Activated CD4-positive, alpha-beta T cell treated with anti-CD3 and anti-CD28 coated beads, Interleukin-2, amount 10 ng/mL, durations not matched to agents 24 days and 14 days (primary cell): ENCODE data around the gene SPAG16. TPM values are rescaled to one million over a fixed set of nuclear protein-coding genes. Genes with fewer than 3 reads are reported as not detected.
"Not testable (repeated sequence)": the region's sequence is repeated elsewhere in the genome, so short reads cannot be mapped to it uniquely, and the experiment has no call there.

Source experiments
- DNase-seq: peaks from one replicate; pipeline ENCODE4 v3.0.0; 2022
- H3K27ac Mint-ChIP-seq: one replicate; pipeline ENCODE4 v1.8.0; 2022; ENCODE audit warnings: mild to moderate bottlenecking, mixed read lengths
- H3K27me3 Mint-ChIP-seq: one replicate; pipeline ENCODE4 v1.8.0; 2022; ENCODE audit warnings: mixed read lengths
- H3K36me3 Mint-ChIP-seq: one replicate; pipeline ENCODE4 v1.8.0; 2022; ENCODE audit warnings: low read depth, mild to moderate bottlenecking, mixed read lengths
- H3K4me1 Mint-ChIP-seq: one replicate; pipeline ENCODE4 v1.8.0; 2021; ENCODE audit warnings: mixed read lengths
- H3K4me3 Mint-ChIP-seq: one replicate; pipeline ENCODE4 v1.8.0; 2022; ENCODE audit warnings: mild to moderate bottlenecking, moderate library complexity, mixed read lengths
- H3K9me3 Mint-ChIP-seq: one replicate; pipeline ENCODE4 v1.8.0; 2021; ENCODE audit warnings: mixed read lengths
- intact Hi-C: fragments of 100-400 bp; cut with micrococcal nuclease; formaldehyde crosslinking; loops from one replicate; pipeline ENCODE4 v1.15.1; 2023
- total RNA-seq: library from RNA; stranded (reverse); gene quantifications from 2 replicates; pipeline ENCODE4 v1.2.3, GENCODE V29; 2022

The SPAG16 gene
- total RNA-seq, 1 donor from 2014 or later = 7.2 TPM

DNA sequence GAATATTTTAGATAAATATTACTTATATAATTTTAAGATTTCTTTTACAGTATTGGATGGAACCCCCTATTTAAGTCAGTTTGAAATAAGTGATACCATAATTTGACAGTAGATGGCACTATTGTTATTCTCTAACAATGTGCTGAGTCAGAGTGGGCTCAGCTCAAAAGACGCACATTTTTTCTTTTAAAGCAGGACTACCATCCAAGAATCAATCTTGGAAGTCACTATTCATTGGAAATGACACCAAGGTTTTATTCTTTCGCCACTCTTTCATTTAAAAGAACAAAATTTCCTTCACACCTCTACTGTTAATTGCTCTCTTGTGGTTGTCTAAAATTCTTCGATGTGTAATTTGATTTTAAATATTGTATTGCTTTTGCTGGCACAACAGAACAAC is 32.6 kb upstream of the SPAG16 start:
- no peaks in the 10 kb centered on the region for H3K36me3 Mint-ChIP-seq
- peaks cover 2% of the 10 kb centered on the region for H3K4me1 Mint-ChIP-seq
- intact Hi-C loops = loop anchor here (2.0 kb wide), 2 partner anchors 33 to 681 kb away; partner anchors contain the start of gene SPAG16
- H3K27me3 Mint-ChIP-seq = peaks cover 8% of the 10 kb centered on the region
- H3K27ac Mint-ChIP-seq = no peak overlapping the region
- H3K4me3 Mint-ChIP-seq = no peak overlapping the region
- H3K9me3 Mint-ChIP-seq = no peaks in the 10 kb centered on the region
- DNase-seq = no peak

DNA sequence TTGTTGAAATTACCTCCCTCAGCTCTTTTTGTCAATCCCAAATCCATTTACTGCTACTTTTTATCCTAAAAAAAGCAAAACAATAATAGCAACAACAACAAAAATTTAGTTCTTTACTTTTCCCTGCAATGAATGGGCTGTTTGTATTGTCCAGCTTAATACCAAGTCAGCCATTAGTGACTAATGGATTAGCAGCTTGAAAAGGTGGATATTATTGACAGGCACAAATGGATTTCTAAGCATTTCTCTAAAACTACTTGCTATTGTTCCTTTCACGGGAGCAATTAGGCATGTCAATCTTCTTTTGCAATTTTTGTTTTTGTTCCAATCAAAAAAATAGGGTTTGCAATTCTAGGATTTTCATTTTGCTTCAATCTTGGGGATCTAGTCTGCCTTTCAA is 32.1 kb upstream of the SPAG16 start:
- H3K27me3 Mint-ChIP-seq = peaks cover 8% of the 10 kb centered on the region
- peaks cover 2% of the 10 kb centered on the region for H3K4me1 Mint-ChIP-seq
- no peaks in the 10 kb centered on the region for H3K9me3 Mint-ChIP-seq
- H3K36me3 Mint-ChIP-seq = no peaks in the 10 kb centered on the region
- intact Hi-C loops = no loop called here
- no peak for DNase-seq
- no peak overlapping the region for H3K27ac Mint-ChIP-seq
- H3K4me3 Mint-ChIP-seq = no peak overlapping the region

GRCh38 chr2:213253162-213253561 is 31.1 kb upstream of the SPAG16 start:
- Mint-ChIP-seq H3K9me3 (no peaks in the 10 kb centered on the region), H3K4me1 (peaks cover 2% of the 10 kb centered on the region), H3K36me3 (no peaks in the 10 kb centered on the region), H3K27me3 (peaks cover 8% of the 10 kb centered on the region), H3K4me3 (no peak overlapping the region), H3K27ac (no peak overlapping the region)
- DNase-seq = no peak
- intact Hi-C loops = no loop called here

GRCh38 chr2:213259266-213259665 is 25.0 kb upstream of the SPAG16 start:
- H3K27me3 Mint-ChIP-seq = peaks cover 3% of the 10 kb centered on the region

DNA sequence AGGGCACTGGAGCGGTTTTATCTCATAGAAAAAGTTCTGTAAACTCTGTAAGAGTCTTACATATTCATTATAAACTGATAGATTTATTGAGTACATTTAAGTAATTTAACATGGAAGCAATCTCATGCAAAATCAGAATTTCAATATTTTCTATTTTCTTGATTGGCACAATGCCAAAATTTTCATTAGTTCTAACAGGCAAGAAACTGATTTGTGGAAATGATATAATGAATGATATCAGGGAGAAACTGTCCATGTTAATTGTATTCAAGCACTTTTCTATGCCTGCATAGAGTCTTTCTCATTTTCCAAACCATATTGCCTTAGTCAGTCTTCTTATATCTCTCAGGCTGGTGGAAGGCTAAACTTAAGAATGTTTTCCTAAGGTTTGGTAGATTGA is 23.0 kb upstream of the SPAG16 start:
- no peak for DNase-seq
- Mint-ChIP-seq H3K27me3 (peaks cover 2% of the 10 kb centered on the region), H3K36me3 (no peaks in the 10 kb centered on the region), H3K4me1 (no peaks in the 10 kb centered on the region), H3K4me3 (no peak overlapping the region), H3K9me3 (no peaks in the 10 kb centered on the region), H3K27ac (no peak overlapping the region)
- intact Hi-C loops = no loop called here

More at GRCh38 chr2:213259266-213259665, 25.0 kb upstream of the SPAG16 start:
- no peaks in the 10 kb centered on the region for H3K36me3 Mint-ChIP-seq
- intact Hi-C loops = no loop called here
- H3K9me3 Mint-ChIP-seq = no peaks in the 10 kb centered on the region
- no peaks in the 10 kb centered on the region for H3K4me1 Mint-ChIP-seq
- DNase-seq = no peak
- no peak overlapping the region for H3K27ac Mint-ChIP-seq
- H3K4me3 Mint-ChIP-seq = no peak overlapping the region

- H3K9me3 Mint-ChIP-seq = no peaks in the 10 kb centered on the region
Measured at GRCh38 chr2:213261715-213262114, 22.5 kb upstream of the SPAG16 start.

GRCh38 chr2:213265679-213266078 is 18.6 kb upstream of the SPAG16 start:
- Mint-ChIP-seq H3K27ac (no peak overlapping the region), H3K27me3 (peaks cover 4% of the 10 kb centered on the region), H3K36me3 (no peaks in the 10 kb centered on the region), H3K9me3 (no peaks in the 10 kb centered on the region), H3K4me3 (no peak overlapping the region), H3K4me1 (no peaks in the 10 kb centered on the region)
- intact Hi-C loops = no loop called here
- DNase-seq = no peak

More at GRCh38 chr2:213261715-213262114, 22.5 kb upstream of the SPAG16 start:
- DNase-seq = no peak
- Mint-ChIP-seq H3K4me3 (no peak overlapping the region), H3K36me3 (no peaks in the 10 kb centered on the region), H3K4me1 (no peaks in the 10 kb centered on the region), H3K27ac (no peak overlapping the region), H3K27me3 (peaks cover 4% of the 10 kb centered on the region)
- intact Hi-C loops = no loop called here

- intact Hi-C loops = no loop called here
- Mint-ChIP-seq H3K9me3 (no peaks in the 10 kb centered on the region), H3K27me3 (peaks cover 5% of the 10 kb centered on the region), H3K4me3 (no peak overlapping the region), H3K27ac (no peak overlapping the region), H3K36me3 (no peaks in the 10 kb centered on the region), H3K4me1 (no peaks in the 10 kb centered on the region)
- peak; percentile 33 for DNase-seq
Measured at GRCh38 chr2:213266421-213266820, 17.8 kb upstream of the SPAG16 start.

DNA sequence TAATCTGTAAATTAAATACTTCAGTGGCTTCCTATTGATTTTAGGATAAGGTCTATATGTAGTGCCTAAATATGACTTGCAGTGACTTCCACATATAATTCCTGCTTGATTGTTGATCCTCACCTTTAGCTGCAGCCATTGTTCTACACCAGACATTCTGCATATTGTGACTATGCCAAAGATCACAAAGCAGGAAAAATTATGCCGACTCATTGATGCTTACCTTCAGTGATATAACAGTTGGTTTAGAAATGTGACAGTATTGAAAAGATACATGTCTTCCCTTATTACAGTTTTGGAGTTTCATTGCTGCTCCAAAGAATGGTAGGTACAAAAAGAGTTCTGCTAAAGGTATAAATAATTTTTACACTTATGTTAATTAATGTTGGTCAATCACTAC is 12.3 kb upstream of the SPAG16 start:
- H3K4me1 Mint-ChIP-seq = no peaks in the 10 kb centered on the region
- H3K27ac Mint-ChIP-seq = no peak overlapping the region
- H3K27me3 Mint-ChIP-seq = peaks cover 3% of the 10 kb centered on the region
- DNase-seq = no peak
- no peaks in the 10 kb centered on the region for H3K36me3 Mint-ChIP-seq
- intact Hi-C loops = no loop called here
- no peak overlapping the region for H3K4me3 Mint-ChIP-seq
- no peaks in the 10 kb centered on the region for H3K9me3 Mint-ChIP-seq

DNA sequence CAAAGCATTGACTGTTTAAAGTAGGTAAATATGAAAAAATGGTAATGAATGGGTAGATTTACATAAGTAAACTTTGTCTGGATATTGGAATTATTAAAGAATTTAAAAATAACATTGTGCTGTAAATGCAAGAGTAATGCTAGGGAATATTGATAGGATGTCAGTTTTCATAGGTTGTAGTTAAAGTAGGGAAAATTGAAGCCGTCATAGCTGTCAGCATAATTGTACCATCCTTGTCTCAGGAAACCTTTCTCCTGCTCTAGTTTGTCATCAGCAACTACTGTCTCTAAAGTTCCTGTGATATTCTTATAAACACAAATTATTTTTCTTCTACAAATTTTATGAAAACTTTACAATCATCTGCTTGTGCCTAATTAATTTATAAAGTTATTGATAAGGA is 10.1 kb upstream of the SPAG16 start:
- no peaks in the 10 kb centered on the region for H3K9me3 Mint-ChIP-seq
- H3K4me3 Mint-ChIP-seq = no peak overlapping the region
- no peaks in the 10 kb centered on the region for H3K4me1 Mint-ChIP-seq
- H3K27me3 Mint-ChIP-seq = peaks cover 3% of the 10 kb centered on the region
- intact Hi-C loops = no loop called here
- H3K36me3 Mint-ChIP-seq = no peaks in the 10 kb centered on the region
- no peak for DNase-seq
- no peak overlapping the region for H3K27ac Mint-ChIP-seq

DNA sequence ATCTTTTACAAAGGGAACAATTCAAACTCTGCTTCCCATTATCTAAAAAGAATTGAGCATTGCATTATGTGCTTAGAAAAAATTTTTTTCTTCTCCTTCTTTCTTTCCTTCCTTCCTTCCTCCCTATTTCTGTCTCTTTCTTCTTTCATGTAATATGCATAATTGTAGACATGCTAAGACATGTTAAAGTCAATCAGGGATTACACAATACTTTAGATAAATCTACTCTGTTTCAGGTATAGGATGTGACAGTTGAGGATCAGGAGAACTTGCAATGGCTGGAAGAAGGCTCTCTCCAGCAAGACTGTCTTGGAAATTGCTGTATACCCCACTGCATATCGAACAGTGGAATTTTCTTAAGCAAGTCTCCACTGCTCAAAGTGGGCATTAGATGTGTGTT is 9.0 kb upstream of the SPAG16 start:
- no peak for DNase-seq
- H3K27me3 Mint-ChIP-seq = peaks cover 5% of the 10 kb centered on the region
- H3K27ac Mint-ChIP-seq = no peak overlapping the region
- no peaks in the 10 kb centered on the region for H3K9me3 Mint-ChIP-seq
- no peak overlapping the region for H3K4me3 Mint-ChIP-seq
- no peaks in the 10 kb centered on the region for H3K4me1 Mint-ChIP-seq
- intact Hi-C loops = no loop called here
- no peaks in the 10 kb centered on the region for H3K36me3 Mint-ChIP-seq

DNA sequence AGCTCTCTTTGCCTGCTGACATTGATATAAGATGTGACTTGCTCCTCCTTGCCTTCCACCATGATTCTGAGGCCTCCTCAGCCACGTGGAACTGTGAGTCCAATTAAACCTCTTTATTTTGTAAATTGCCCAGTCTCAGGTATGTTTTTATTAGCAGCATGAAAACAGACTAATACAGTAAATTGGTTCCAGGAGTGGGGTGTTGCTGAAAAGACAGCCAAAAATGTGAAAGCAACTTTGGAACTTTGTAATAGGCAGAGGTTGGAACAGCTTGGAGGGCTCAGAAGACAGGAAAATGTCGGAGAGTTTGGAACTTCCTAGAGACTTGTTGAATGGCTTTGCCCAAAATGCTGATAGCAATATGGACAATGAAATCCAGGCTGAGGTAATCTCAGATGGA is 7.1 kb upstream of the SPAG16 start:
- DNase-seq, intact Hi-C loops, H3K27me3 Mint-ChIP-seq, H3K27ac Mint-ChIP-seq, H3K4me1 Mint-ChIP-seq, H3K36me3 Mint-ChIP-seq, H3K4me3 Mint-ChIP-seq, H3K9me3 Mint-ChIP-seq: not testable (repeated sequence)

GRCh38 chr2:213279116-213279620 is 5.1 kb upstream of the SPAG16 start:
- Mint-ChIP-seq H3K4me3 (no peak overlapping the region), H3K27ac (no peak overlapping the region), H3K9me3 (no peaks in the 10 kb centered on the region), H3K4me1 (peaks cover 10% of the 10 kb centered on the region), H3K36me3 (no peaks in the 10 kb centered on the region), H3K27me3 (peaks cover 5% of the 10 kb centered on the region)
- no peak for DNase-seq
- intact Hi-C loops = no loop called here

DNA sequence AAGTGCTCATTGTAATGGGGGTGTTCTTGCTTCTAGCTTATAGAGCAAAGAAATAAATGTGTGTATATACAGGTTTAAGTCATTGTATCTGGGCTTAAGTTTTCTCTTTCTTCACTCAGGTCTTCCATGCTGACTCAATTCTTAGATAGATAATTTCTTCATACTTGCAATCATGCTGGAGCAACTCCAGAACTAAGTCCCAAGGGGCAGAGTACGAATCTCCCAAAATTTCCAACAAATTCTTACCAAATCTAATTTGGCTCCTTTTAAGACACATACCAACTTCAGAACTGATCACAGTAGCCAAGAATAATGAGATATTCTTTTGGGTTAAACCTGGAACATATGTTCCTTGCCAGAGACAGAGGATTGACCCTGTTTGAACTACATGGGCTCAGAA is 4.3 kb upstream of the SPAG16 start:
- Mint-ChIP-seq H3K4me3 (no peak overlapping the region), H3K27me3 (peaks cover 5% of the 10 kb centered on the region), H3K9me3 (no peaks in the 10 kb centered on the region), H3K27ac (no peak overlapping the region), H3K4me1 (peaks cover 10% of the 10 kb centered on the region), H3K36me3 (no peaks in the 10 kb centered on the region)
- DNase-seq = no peak
- intact Hi-C loops = loop anchor here (5.0 to 10.0 kb wide), 3 partner anchors 128 to 1525 kb away; partner anchors contain the start of genes BARD1 and IKZF2

- intact Hi-C loops = loop anchor here (5.0 to 10.0 kb wide), 3 partner anchors 129 to 1524 kb away; partner anchors contain the start of genes BARD1 and IKZF2
- Mint-ChIP-seq H3K27me3 (peaks cover 5% of the 10 kb centered on the region), H3K36me3 (no peaks in the 10 kb centered on the region), H3K27ac (no peak overlapping the region), H3K4me3 (no peak overlapping the region), H3K9me3 (no peaks in the 10 kb centered on the region), H3K4me1 (peaks cover 17% of the 10 kb centered on the region)
- no peak for DNase-seq
Measured at GRCh38 chr2:213281156-213281555, 3.1 kb upstream of the SPAG16 start.
